SK-N-DZ (cell line): ENCODE measurements around the gene SCGB3A1. TPM values are rescaled to one million over a fixed set of nuclear protein-coding genes. Genes with fewer than 3 reads are reported as not detected.

Experiments
- DNase-seq: peaks from one replicate; pipeline ENCODE4 v3.0.0-alpha.2; 2015; ENCODE audit warnings: low spot score
- polyA plus RNA-seq, 2 experiments: library from polyadenylated mRNA; depleted of rRNA; stranded (reverse); fragments of >200 nt; gene quantifications; 2 replicates each; pipeline ENCODE4 v1.2.3, GENCODE V29; 2014

SCGB3A1 gene
- polyA plus RNA-seq (2014; cell fraction: cytosol; rRNA removed) = not detected in 2 replicates
- polyA plus RNA-seq (2014; cell fraction: nucleus; rRNA removed) = not detected in 2 replicates

- DNase-seq = no peak
These were observed at the start of gene SCGB3A1 for GRCh38 chr5:180591311-180591887. SCGB3A1 (minus strand) TSS chr5:180591499; CDS start chr5:180591462, 37 bp downstream.

GRCh38 chr5:180640611-180640860, 49.2 kb upstream of the SCGB3A1 start:
- no peak for DNase-seq

GRCh38 chr5:180639741-180640610, 48.7 kb upstream of the SCGB3A1 start:
- no peak for DNase-seq

- no peak for DNase-seq
These were observed 48.0 kb upstream of the SCGB3A1 start for GRCh38 chr5:180639287-180639686.

GRCh38 chr5:180637962-180638680, 46.8 kb upstream of the SCGB3A1 start:
- no peak for DNase-seq

- DNase-seq = no peak
These were observed 45.2 kb upstream of the SCGB3A1 start for GRCh38 chr5:180636403-180637075.

GRCh38 chr5:180636016-180636402, 44.7 kb upstream of the SCGB3A1 start:
- DNase-seq = no peak

- DNase-seq = no peak
These were observed 42.2 kb upstream of the SCGB3A1 start for GRCh38 chr5:180633283-180634177.

- DNase-seq = no peak
These were observed 41.5 kb upstream of the SCGB3A1 start for GRCh38 chr5:180632768-180633167.

GRCh38 chr5:180631549-180632383, 40.5 kb upstream of the SCGB3A1 start:
- no peak for DNase-seq

GRCh38 chr5:180630426-180630825, 39.1 kb upstream of the SCGB3A1 start:
- no peak for DNase-seq

- no peak for DNase-seq
These were observed 38.6 kb upstream of the SCGB3A1 start for GRCh38 chr5:180629831-180630382.

GRCh38 chr5:180628827-180629750, 37.8 kb upstream of the SCGB3A1 start:
- DNase-seq = no peak

- DNase-seq = no peak
These were observed 36.9 kb upstream of the SCGB3A1 start for GRCh38 chr5:180628211-180628610.

- no peak for DNase-seq
These were observed 36.3 kb upstream of the SCGB3A1 start for GRCh38 chr5:180627386-180628120.

GRCh38 chr5:180626661-180627385, 35.5 kb upstream of the SCGB3A1 start:
- no peak for DNase-seq
